ENCODE measurements around the gene SPR.

SPR gene

DNA sequence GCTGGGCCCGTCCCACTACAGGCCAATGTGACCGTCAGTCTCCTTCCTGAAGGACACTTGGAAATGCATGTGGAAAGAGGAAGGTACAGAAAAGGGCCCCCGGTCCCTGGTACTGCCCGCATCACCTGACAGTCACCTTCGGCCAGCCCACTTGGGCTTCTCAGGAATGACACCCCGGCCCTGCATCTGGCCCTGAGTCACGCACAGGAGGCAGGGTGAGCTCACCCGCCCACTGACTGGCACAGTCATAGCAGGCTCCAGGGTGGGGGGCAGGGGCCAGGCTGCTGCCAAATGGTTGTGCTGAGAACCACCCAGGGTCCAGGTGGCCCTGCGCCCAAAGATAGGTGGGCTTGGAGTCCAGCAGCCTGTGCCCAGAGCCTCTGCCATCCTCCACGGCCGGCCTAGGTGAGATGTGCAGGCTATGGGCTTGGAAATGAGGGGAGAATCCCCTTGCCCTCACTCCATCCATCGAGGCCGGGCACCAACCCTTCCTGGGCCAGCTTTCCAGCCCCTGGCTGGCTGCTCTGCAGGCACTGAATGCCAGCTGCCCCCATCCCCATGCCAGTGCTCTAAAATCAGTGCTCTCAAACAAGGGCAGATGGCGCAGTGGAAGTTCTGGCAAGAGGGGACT is 44.2 kb downstream of the SPR start:
- DNase-seq (ENCODE audit: low read depth in 2 of 2): no peak

- no peak for DNase-seq (ENCODE audit: low read depth in 2 of 2)
Measured at GRCh38 chr2:72932045-72932740, 45.0 kb downstream of the SPR start.

DNA sequence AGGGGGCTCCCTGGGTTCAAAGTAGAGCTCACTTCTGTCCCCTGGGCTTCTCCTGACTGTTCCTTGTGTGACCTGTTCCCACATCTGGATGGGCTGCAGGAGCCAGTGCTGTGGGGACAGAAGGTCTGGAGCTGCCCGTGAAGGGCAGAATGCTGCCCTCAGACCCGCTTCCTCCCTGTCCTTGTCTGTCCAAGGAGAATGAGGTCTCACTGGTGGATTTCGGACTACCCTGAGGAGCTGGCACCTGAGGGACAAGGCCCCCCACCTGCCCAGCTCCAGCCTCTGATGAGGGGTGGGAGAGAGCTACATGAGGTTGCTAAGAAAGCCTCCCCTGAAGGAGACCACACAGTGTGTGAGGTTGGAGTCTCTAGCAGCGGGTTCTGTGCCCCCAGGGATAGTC is 45.6 kb downstream of the SPR start:
- no peak for DNase-seq (ENCODE audit: low read depth in 2 of 2)

GRCh38 chr2:72933207-72933606 is 46.0 kb downstream of the SPR start:
- no peak for DNase-seq (ENCODE audit: low read depth in 2 of 2)

DNA sequence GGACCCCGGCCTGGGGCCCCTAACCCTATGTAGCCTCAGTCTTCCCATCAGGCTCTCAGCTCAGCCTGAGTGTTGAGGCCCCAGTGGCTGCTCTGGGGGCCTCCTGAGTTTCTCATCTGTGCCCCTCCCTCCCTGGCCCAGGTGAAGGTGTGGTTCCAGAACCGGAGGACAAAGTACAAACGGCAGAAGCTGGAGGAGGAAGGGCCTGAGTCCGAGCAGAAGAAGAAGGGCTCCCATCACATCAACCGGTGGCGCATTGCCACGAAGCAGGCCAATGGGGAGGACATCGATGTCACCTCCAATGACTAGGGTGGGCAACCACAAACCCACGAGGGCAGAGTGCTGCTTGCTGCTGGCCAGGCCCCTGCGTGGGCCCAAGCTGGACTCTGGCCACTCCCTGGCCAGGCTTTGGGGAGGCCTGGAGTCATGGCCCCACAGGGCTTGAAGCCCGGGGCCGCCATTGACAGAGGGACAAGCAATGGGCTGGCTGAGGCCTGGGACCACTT is 46.5 kb downstream of the SPR start:
- no peak for DNase-seq (ENCODE audit: low read depth in 2 of 2)

GRCh38 chr2:72934683-72935610 is 47.7 kb downstream of the SPR start:
- no peak for DNase-seq (ENCODE audit: low read depth in 2 of 2)

- no peak for DNase-seq (ENCODE audit: low read depth in 2 of 2)
Measured at GRCh38 chr2:72935611-72935957, 48.4 kb downstream of the SPR start.

DNA sequence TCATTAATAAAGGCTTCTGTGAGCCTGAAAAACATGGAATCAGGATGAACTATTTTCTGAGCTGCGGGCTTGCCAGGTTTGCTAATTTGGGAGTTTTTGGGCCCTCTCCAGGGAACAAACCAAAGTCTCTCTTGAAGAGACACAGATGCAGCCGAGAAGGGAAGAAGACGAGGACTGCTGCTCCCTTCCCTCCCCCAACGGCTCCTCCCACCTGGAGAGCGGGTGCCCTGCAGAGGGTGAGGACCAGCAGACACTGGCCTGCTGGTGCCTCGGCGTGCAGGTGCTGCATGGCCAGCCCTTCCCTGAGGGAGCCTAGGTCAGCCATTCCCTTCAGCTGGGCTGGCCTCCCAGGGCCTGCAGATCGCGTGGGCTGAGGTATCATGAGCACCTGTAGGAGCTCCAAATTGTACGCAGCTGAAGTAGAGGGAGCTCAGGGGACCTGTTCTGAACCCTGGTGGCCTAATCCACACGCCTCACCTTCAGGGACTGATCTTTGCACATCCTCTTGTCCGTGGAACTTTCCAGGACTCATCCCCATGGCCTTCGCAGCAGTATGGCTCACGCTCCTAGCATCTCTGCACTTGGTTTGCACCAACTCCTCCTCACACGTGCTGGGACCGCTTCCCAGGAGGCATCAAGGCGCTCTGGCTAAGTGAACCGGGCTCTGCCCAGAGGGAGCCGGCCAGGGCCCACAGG is 49.6 kb downstream of the SPR start:
- DNase-seq (ENCODE audit: low read depth in 2 of 2): no peak

GRCh38 chr2:72937356-72937669 is 50.1 kb downstream of the SPR start:
- no peak for DNase-seq (ENCODE audit: low read depth in 2 of 2)

DNA sequence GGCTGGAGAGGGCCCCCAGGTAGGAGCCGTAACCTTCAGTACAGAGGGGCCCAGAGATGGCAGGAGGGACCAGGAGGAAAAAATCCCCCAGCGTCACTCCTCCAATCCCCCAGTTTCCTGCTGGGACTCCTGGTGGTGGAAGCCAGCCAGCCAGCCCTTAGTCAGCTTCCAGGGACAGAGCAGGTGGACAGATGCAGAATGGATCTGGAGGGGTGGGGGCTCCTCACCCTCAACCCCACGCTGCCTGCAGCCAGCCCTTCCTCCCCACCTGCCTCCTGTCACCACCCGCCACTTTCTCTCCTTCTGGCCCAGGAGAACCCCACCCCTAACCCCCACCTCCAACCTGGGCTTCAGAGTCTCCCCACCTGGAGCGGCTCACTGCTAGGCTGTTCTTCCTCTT is 51.2 kb downstream of the SPR start:
- no peak for DNase-seq (ENCODE audit: low read depth in 2 of 2)

GRCh38 chr2:72940361-72940760 is 53.2 kb downstream of the SPR start:
- DNase-seq (ENCODE audit: low read depth in 2 of 2): no peak

DNA sequence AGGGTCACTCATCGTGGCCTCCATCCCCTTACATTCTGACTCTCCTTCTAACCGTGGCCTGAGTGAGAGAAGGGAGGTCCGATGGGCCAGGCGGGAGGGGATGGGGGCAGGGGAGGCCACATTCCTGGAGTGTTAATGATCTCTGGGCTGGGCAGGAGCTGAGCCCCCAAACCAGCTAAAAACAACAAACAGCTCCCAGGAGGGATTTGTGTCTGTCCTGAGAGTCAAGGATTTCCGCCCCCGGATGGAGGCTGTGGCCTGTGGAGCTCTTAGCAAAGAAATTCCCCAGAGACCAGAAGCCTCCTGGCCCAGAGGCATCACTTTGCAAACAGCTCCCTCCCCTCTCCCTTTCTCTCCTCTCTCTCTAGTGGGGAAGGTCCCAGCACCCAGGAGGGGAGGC is 53.6 kb downstream of the SPR start:
- no peak for DNase-seq (ENCODE audit: low read depth in 2 of 2)
